NCI-H1048 (cell line): ENCODE results near the gene MITF.

Experiments
- DNase-seq: peaks from one replicate; lab custom pipeline; 2025; lab: John Stamatoyannopoulos, UW

Gene MITF

DNA sequence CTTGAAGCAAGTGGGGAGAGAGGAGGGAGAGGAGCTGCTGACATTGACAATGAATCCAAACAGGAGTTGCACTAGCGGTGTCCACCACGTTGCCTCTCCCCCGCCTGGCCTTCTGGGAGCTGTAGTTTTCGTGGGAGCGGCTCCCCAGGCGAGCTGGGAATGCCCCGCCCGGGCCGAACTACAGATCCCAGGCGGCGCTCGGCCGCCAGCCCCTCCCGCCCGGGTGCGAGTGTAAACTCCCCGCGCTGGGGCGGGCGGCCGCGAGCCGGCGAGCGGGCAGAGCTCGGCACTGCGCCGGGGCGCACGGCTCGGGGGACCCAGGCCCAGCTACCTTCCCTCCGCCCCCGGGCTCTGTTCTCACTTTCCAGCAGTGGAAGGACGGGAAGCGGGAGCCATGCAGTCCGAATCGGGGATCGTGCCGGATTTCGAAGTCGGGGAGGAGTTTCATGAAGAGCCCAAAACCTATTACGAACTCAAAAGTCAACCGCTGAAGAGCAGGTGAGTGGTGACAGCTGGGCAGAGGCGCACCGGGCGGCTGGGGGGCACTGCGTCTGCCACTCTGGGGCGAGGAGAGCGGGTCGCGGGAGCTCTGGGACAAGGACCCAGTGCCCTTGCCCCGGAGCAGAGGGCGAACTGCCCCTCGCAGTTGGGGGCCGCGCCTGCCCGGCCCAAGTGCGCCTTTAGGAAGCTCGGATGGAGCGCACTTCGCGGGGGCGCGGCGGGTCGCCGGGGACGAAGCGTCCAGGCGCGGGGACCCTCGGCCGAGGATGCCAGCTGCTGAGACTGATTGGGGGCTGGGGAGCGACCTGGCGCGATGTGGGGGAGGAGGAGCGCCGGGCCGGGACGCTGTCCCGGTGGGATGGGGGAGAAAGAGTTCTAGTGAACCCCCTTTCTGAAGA is at the start of gene MITF:
MITF (plus strand) TSS at position 261 of the 899 bp plus-strand sequence; CDS start at position 395, 134 bp downstream.
- DNase-seq = peak; percentile 89

- DNase-seq = no peak
Observed at GRCh38 chr3:69691860-69692259, 47.4 kb upstream of the MITF start.

DNA sequence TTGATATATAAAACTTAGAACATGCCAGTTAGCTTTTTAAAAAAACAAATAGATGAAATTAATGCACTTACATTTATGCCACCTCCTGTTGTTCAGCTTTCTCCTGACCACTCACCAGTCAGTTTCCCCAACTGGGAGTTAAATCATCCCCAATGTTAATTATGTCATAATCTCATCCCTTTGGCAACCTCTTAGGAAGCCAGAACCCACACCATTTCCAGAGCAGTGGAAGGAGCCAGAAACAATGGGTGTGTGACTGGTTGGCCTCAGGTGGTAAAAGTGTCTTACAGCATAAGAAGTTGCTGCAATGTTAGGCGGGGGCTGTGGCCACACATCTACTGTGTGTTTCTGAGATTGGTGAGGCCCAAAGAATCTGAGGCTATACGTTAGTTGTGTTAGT is 46.5 kb upstream of the MITF start:
- no peak for DNase-seq

- no peak for DNase-seq
Observed at GRCh38 chr3:69695443-69695842, 43.8 kb upstream of the MITF start.

DNA sequence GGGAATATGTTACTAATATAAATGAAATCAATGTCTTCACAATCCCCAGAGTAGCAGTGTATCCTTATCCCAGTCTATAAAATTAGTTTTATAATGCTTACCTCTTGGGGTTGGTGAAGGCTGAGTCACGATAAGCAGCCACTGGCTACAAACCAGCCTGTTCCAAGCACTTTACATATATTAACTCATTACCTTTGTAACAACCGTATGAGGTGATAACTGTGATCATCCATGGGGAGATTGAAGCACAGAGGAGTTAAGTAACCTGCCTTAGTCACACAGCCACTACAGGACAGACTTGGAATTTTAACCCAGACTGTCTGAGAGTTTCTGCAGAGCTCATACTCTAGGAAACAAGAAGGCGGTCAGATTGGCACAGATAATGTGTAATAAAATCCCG is 43.3 kb upstream of the MITF start:
- DNase-seq = no peak

- no peak for DNase-seq
Observed at GRCh38 chr3:69696367-69696766, 42.9 kb upstream of the MITF start.

GRCh38 chr3:69697381-69697780 is 41.9 kb upstream of the MITF start:
- no peak for DNase-seq

GRCh38 chr3:69698728-69699127 is 40.5 kb upstream of the MITF start:
- no peak for DNase-seq

- DNase-seq = no peak
Observed at GRCh38 chr3:69699183-69699582, 40.1 kb upstream of the MITF start.

- DNase-seq = no peak
Observed at GRCh38 chr3:69700949-69701348, 38.3 kb upstream of the MITF start.

- DNase-seq = no peak
Observed at GRCh38 chr3:69710153-69710977, 28.9 kb upstream of the MITF start.

DNA sequence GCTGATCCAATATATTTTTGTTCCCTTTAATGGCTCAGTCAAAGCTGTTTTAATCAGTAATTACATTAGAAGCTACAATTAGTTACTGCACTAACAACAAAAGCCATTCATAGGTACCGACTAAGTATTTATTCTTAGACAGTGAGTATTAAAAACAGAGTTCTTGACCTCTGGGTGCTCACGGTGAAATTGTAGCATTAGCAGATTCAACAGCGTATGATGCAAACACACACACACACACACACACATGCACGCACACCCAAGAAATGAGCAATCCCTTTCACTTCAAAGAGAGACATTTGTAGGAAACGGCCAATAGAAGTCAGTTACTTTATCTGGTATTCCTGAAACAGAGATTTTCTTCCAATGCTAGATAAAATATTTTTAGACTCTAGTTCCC is 27.0 kb upstream of the MITF start:
- no peak for DNase-seq

- no peak for DNase-seq
Observed at GRCh38 chr3:69712933-69713332, 26.3 kb upstream of the MITF start.

DNA sequence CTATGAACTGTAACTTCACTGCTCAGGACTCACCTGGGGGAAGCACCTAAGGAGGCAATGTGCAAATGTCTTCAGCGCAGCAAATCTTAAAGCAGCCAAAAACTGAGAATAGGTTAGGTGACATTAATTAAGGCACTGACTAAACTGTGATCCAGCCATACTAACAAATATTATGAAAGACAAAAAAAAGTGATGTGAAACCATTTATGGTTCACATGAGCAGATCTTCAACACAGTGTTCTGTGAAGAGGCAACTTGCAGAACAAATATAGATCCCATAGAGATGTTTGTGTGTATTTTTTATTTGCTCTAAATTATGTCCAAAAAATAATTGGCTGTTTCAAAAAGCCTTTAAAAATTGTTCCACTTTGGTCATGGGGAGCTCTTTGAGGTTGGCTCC is 24.1 kb upstream of the MITF start:
- no peak for DNase-seq

GRCh38 chr3:69716119-69716518 is 23.1 kb upstream of the MITF start:
- DNase-seq = no peak

- DNase-seq = no peak
Observed at GRCh38 chr3:69718866-69719586, 20.2 kb upstream of the MITF start.

GRCh38 chr3:69719587-69720122 is 19.6 kb upstream of the MITF start:
- no peak for DNase-seq

- no peak for DNase-seq
Observed at GRCh38 chr3:69720824-69721223, 18.4 kb upstream of the MITF start.

- DNase-seq = no peak
Observed at GRCh38 chr3:69723389-69723788, 15.9 kb upstream of the MITF start.

DNA sequence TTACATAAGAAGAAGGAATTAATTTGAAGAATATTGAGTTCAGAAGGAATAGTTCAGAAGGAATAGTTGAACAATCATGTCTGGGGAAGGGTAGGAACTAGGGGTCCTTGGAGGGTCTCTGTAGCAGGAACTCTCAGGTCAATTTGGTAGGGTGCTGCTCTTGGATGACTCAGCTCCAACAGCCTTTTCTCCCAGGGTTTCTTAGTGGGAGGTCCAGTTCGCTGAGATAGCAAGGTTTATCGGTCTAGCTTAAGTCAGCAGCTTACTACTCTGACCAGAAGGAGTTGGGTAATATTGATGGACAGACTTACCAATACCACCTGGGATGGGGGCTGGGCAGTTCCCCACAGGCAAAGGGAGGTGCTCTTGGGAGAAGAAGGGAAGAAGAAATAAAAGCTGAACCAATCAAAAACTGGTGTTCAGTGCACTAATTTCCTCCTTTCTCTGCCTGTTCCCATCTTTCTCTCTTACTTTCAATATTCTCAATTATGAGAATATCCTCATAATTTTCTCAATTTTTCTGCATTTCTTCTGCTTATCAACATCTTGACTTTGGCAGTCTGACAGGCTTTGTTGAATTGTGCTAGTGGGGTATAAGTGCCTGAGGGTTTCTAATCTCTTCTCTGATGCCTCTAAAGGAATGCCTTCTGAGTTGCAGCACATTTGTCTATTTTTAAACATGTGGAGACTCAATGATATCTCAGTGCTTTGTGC is 14.4 kb upstream of the MITF start:
- DNase-seq = no peak

DNA sequence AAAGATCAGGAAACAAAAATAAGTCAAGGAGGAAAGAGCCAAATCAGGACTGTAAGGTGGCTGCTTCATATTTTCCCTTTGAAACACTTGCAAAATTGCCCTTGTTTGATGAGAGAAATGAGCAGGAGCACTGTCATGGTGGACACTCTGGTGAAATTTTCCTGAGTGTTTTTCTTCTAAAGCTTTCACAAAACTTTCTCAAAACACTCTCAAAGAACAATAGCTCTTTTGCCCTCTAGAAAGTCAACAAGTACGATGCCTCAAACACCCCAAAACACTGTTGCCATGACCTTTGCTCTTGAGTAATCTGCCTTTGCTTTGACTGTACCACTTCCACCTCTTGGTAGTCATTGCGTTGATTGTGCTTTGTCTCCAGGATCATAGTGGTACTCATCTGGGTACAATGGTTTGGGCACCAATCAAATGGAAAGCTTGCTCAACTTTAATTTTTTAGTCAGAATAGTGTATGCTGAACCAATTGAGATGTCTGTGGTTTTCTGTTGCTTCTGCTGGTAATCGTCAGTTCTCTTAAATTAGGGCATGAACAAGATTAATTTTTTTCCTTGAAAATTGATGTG is 13.2 kb upstream of the MITF start:
- no peak for DNase-seq
